Panc1 (cell line): ENCODE data around the gene ACP4.

ENCODE experiments used
- CTCF ChIP-seq: fragments of 450-650 bp; IDR thresholded peaks from 2 replicates; pipeline ENCODE4 v1.5.1; 2017; ENCODE audit warnings: mild to moderate bottlenecking
- POLR2AphosphoS5 ChIP-seq: IDR thresholded peaks from 2 replicates; pipeline ENCODE4 v1.6.1; 2012; ENCODE audit warnings: mild to moderate bottlenecking, low read depth, low read length, moderate library complexity
- SIN3A ChIP-seq: IDR thresholded peaks from 2 replicates; pipeline ENCODE4 v1.6.1; 2012; ENCODE audit warnings: low read depth, mild to moderate bottlenecking, low read length, moderate library complexity, borderline replicate concordance; ENCODE audit not compliant: insufficient read depth

- TF ChIP-seq CTCF (no peak), SIN3A (no peak), POLR2AphosphoS5 (no peak)
These were observed 45.0 kb downstream of the ACP4 start for GRCh38 chr19:50835103-50835784.
